ENCODE results near the gene PLGRKT.

- TF ChIP-seq GATA2 (IDR thresholded peaks at IDR 0.05; ENCODE audit: low read depth, low read length) (no peak), GATA3 (IDR thresholded peaks at IDR 0.05; ENCODE audit: low read depth, low read length) (no peak)
These were observed 15.9 kb upstream of the PLGRKT start for GRCh38 chr9:5453673-5454072.
